Mucosa of gallbladder (tissue), 1 donor: ENCODE measurements around the gene BTBD7. TPM values are rescaled to one million over a fixed set of nuclear protein-coding genes. Genes with fewer than 3 reads are reported as not detected.
"Not testable (repeated sequence)": the region's sequence is repeated elsewhere in the genome, so short reads cannot be mapped to it uniquely, and the experiment has no call there.

Experiments used
- DNase-seq: peaks from one replicate; pipeline ENCODE4 v3.0.0-alpha.2; 2020; ENCODE audit warnings: low spot score
- total RNA-seq: library from RNA; stranded (reverse); gene quantifications from one replicate; pipeline ENCODE4 v1.2.1, GENCODE V29; 2021
- donor health status: DM: no; HTN: no; CAD: no.

The BTBD7 gene
- total RNA-seq, 1 donor from 2014 or later = 45.1 TPM

GRCh38 chr14:93246534-93246933 lies 86.3 kb downstream of the BTBD7 start:
- DNase-seq = no peak

GRCh38 chr14:93245764-93246420 lies 86.9 kb downstream of the BTBD7 start:
- DNase-seq = no peak

GRCh38 chr14:93240678-93241000 lies 92.2 kb downstream of the BTBD7 start:
- DNase-seq = no peak

- DNase-seq = no peak
Observed at GRCh38 chr14:93239869-93240677, 92.8 kb downstream of the BTBD7 start.

- DNase-seq = no peak
Observed at GRCh38 chr14:93234798-93235197, 98.0 kb downstream of the BTBD7 start.

- DNase-seq = not testable (repeated sequence)
Observed at GRCh38 chr14:93233078-93233477, 99.8 kb downstream of the BTBD7 start.

GRCh38 chr14:93232159-93232558 lies 100.7 kb downstream of the BTBD7 start:
- DNase-seq = no peak

GRCh38 chr14:93231129-93231979 lies 101.5 kb downstream of the BTBD7 start:
- peak; percentile 17 for DNase-seq

GRCh38 chr14:93230539-93230938 lies 102.3 kb downstream of the BTBD7 start:
- no peak for DNase-seq

GRCh38 chr14:93228550-93228949 lies 104.3 kb downstream of the BTBD7 start:
- DNase-seq = no peak

GRCh38 chr14:93223565-93223964 lies 109.3 kb downstream of the BTBD7 start:
- DNase-seq = no peak

GRCh38 chr14:93220509-93220908 lies 112.3 kb downstream of the BTBD7 start:
- no peak for DNase-seq

- DNase-seq = peak; percentile 55
Observed at GRCh38 chr14:93219103-93219726, 113.6 kb downstream of the BTBD7 start.

GRCh38 chr14:93214598-93214997 lies 118.2 kb downstream of the BTBD7 start:
- no peak for DNase-seq

GRCh38 chr14:93212432-93212831 lies 120.4 kb downstream of the BTBD7 start:
- DNase-seq = no peak

GRCh38 chr14:93207468-93208308 lies 125.1 kb downstream of the BTBD7 start:
- DNase-seq = peak; percentile 35

- DNase-seq = peak; percentile 96
Observed at GRCh38 chr14:93206793-93207467, 125.9 kb downstream of the BTBD7 start, which contains the start of the genes GON7 and UBR7. GON7 (minus strand) TSS chr14:93207065; CDS start chr14:93207037, 28 bp downstream. UBR7 (plus strand) TSS chr14:93207256; CDS start chr14:93207292, 36 bp downstream.

- DNase-seq = no peak
Observed at GRCh38 chr14:93201155-93201704, 131.6 kb downstream of the BTBD7 start.

- no peak for DNase-seq
Observed at GRCh38 chr14:93200553-93200952, 132.3 kb downstream of the BTBD7 start.

- DNase-seq = no peak
Observed at GRCh38 chr14:93199031-93199430, 133.8 kb downstream of the BTBD7 start.
